GM19240 (cell line): ENCODE measurements around the gene TTLL9.
"Not testable (repeated sequence)": the region's sequence is repeated elsewhere in the genome, so short reads cannot be mapped to it uniquely, and the experiment has no call there.

Source experiments
- DNase-seq: peaks from one replicate; pipeline ENCODE4 v3.0.0; 2011; ENCODE audit warnings: low spot score; ENCODE audit not compliant: insufficient read length

Gene TTLL9, protein sequence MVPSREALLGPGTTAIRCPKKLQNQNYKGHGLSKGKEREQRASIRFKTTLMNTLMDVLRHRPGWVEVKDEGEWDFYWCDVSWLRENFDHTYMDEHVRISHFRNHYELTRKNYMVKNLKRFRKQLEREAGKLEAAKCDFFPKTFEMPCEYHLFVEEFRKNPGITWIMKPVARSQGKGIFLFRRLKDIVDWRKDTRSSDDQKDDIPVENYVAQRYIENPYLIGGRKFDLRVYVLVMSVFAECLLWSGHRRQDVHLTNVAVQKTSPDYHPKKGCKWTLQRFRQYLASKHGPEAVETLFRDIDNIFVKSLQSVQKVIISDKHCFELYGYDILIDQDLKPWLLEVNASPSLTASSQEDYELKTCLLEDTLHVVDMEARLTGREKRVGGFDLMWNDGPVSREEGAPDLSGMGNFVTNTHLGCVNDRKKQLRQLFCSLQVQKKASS

DNA sequence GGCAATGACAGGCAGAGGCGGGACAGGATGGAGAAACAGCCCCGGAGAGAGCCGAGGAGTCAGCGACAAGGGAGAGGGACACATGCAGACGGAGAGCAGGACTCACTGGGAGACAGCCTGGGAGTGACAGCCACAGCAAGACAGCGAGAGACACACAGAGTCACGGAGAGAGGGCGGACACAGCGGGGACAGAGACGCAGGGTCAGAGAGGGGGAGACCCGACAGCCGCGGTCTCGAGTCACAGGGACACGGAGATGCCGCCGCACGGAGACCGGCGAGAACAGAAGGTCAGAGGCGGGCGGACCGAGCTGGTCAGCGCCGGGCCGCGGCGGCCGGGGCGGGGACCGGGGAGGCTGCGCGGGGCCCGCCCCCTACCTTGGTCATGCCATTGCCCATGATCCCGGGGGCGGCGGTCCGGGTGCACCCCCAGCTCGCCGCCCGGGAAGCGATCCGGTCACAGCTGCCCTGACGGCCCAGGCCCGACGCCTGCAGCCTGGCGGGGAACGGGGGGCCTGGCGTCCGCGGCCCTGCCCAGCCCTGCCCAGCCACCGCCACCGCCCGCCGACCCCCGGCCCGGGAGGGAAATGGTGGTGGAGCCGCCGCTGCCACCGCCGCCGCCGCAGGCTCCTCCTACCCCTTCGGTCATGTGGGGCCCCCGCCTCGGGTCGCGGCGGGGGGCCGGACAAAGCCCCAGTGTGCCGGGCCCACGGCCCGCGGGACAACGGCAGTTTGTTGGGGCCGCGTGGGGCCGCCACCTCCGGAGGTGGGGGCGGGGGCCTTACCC lies at the start of gene TTLL9, which contains the start of gene DUSP15:
Gene TTLL9 (plus strand): TSS at position 693 of the 784 bp plus-strand sequence. CDS start 493 bp downstream, outside the sequence.
Gene DUSP15 (minus strand): TSS at position 586 of the 784 bp plus-strand sequence. CDS start 190 bp downstream, at position 396.
- DNase-seq: no peak

DNA sequence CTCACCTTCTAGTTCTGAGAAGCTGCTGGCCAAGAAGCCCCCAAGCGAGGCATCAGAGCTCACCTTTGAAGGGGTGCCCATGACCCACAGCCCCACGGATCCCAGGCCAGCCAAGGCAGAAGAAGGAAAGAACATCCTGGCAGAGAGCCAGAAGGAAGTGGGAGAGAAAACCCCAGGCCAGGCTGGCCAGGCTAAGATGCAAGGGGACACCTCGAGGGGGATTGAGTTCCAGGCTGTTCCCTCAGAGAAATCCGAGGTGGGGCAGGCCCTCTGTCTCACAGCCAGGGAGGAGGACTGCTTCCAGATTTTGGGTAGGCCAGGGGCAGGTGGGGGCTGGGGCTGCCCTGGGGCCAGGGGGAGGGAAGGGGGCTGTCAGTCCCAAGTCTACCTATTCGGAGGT lies 49.0 kb upstream of the TTLL9 start:
- DNase-seq: no peak

DNA sequence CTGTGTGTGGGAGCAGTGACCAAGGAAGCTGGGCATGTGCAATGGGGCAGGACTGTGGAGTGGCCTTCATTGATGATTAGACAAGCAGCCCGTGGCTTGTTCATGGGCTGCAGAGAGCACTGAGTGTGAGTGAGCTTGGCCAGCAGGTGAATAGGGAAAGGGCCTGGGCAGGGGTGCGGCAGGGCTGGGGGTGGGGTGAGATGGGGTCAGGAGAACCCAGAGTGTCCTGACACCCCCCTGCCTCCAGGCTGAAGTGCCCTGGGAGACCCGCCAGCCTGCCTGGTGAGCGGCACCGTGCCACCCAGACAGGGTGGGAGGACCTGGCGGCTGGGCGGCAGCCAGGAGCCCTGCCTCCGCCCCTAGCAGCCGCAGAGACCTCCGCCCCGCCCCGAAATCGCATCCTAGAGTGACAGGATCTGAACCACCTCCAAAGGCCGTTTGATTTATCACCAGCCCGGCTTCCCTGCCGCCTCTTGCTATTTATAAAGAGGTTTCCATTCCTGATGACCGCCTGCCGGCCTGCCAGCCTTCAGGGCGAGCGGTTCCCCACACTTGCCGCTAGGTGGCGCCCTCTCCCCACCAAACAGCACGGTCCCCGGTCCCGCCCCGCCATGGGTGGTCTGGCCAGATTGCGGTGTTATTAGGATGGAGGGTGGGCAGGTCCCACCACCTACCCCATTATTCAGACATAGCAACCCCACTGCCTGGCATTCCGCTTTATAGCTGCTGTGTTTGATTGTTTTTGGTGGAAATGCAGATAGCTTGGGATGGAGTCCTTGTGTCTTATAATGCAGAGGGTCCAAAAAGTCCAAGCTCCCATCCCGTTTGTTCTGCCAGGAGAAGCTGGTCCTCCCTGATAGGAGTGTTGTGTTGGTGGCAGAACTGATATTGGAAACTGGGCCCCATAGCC lies 47.8 kb upstream of the TTLL9 start:
- peak; percentile 86 for DNase-seq

DNA sequence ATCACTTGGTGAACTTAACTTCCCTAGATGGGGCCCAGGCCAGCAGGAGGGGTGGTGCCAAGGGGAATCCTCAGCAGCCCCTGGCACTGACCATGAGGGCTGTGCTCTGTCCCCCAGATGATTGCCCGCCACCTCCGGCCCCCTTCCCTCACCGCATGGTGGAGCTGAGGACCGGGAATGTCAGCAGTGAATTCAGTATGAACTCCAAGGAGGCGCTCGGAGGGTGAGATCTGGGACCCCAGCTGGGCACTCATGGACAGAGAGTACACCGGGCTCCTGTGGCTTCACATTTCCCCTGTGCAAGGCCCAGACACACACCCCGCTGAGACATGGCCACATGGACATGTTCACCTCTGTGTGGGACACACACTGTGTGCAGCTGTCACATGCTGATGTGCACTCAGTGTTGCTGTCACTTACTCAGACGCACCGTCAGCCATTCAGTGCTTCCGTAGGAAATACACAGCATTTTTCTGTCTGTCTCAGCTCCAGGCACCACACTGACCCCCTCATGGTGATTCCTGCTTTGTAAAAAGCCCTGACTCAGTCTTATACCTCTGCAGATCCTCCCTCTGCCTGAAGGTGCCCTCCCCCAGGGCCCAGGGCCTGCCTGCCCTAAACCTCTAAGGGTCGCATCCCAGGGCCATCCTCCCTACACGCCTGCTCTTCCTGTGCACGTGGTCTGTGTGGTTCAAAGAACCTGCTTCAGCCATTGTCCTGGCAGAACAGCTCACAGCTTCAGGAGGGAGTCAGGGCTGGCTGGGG lies 46.9 kb upstream of the TTLL9 start:
- no peak for DNase-seq

DNA sequence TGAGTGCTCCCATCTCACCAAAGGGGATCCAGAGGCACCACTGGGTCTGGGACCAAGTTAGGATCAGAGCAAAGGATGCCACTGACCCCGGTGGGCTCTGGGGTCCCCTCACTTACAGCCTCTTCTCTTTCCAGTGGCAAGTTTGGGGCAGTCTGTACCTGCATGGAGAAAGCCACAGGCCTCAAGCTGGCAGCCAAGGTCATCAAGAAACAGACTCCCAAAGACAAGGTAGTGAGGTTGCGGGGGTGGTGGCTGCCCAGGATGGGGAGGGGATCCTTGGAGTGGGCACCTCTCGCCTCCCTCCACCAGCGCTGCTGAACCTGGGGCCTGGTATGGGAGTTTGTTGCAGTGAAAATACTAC lies 46.3 kb upstream of the TTLL9 start:
- no peak for DNase-seq

DNA sequence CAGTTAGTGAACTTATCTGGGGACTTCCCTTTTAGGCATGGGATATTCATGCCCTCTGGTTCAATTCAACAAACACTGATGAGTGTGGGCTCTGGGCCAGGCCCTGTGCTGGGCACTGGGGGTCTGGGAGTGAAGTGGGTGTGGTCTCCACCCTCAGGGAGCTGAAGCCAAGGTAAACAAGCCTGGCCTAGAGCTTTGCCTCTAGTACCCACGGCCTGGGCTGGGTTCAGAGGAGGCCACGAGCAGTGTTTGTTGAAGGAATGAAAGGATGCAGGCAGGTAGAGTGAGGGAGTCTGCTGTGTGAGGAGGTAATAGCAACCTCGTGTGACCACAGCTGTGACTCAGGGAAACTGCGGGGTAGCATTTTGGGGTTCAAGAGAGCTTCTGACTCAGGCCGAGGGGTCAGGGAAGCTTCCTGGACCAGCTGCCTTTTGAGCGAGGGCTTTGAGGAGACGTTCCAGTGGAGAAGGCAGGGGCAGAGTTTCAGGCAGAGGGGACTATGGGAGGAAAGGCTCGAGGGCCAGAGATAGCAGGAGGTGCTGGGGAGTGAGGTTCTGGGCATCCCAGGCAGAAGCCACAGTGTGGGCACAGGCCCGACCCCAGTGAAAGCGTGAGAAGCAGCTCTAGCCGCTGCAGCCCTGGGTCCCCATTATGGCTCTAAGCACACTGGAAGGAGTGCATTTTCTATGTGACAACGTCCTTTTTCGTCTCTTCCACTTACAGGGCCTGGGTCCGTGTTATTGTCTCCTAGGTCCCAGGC lies 45.7 kb upstream of the TTLL9 start:
- no peak for DNase-seq

DNA sequence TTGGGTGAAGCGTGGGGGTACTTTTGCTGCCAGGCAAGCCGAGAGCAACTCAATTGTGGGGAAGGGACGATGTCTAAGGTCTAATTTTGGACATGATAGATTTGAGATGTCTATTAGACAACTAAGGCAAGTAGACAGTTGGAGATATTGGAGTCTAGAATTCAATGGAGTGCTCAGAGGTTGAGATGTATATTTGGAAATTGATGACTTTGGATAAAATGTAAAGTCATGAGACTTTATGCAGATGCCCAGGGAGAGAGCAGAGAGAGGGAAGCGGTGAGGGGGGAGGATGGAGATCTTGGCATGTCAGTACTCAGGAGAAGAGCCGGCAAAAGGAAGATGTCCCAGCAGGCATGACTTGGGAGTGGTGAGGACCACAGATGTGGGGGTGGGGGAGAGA lies 44.4 kb upstream of the TTLL9 start:
- DNase-seq: no peak

DNA sequence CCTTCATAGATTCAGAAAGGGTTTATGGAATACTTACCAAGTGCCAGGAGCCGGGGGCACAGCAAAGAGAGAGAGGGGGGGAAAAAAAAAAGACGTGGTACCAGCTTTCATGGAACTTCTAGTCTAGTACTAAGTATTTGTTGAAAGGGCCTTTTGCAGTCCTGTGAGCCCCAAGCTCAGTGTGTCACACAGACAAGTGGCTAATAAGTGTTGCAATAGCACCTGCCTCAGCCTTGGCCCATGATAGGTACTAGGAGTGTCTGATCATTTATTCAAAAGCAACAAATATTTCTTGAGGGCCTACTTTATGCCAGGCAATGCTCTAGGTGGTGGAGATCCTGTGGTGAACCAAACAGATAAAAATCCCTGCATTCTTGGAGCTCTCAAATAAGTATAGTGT lies 43.4 kb upstream of the TTLL9 start:
- DNase-seq: no peak

DNA sequence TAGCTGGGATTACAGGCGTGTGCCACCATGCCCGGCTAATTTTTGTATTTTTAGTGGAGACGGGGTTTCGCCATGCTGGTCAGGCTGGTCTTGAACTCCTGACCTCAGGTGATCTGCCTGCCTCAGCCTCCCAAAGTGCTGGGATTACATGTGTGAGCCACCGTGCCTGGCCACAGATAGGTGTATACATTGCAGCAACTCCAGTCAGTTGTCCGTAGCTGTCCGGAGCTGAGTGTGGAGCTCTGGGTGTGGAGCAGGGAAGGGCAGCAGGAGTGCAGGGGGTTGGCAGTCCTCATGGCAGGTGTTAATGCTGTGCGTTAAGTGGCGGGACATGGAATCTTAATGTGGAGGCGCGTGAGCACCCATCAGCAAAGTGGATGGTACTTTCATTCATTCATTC lies 42.4 kb upstream of the TTLL9 start:
- not testable (repeated sequence) for DNase-seq

DNA sequence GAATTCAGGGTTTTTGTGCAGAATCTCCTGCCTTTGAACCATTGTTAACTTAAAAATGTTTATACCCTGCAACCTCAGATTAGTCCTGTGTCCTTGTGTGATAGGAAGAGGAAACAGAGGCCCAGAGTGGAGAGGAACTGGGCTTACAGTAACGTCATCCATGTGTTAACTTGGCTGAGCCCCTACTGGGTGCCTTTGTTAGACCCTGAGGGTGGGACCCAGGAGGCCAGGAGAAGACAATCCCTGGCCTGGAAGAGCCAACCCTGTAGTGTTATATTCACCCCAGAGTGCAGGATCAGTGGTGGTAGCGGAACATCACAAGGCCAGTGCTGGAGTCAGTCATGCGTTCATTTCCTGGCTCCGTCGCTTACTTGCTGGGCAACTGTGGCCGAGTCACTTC lies 40.7 kb upstream of the TTLL9 start:
- DNase-seq: no peak

DNA sequence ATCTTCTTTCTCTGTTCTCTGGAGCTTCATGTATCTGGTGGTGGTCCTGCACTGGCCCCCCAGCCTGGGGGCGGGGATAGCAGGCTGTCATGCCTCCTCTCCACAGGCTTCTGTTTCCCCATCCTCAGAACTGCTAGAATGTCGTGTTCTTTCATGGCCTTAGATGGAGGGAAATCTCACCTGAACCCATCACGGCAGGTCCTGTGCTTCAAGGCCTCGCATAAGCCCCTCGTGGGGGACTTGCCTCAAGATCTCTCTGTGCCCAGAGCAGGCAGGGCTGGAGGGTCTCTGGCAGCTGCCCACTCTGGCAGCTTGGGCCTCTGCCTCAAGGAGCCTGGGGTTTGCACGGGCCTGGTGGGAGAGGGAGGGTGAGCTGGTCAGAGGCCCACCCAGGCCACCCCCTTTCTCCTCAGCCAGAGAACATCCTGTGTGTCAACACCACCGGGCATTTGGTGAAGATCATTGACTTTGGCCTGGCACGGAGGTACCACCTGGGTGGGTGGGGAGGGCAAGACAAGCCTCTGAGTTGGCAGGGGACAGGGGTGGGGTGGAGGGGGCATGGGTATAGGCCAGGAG lies 39.9 kb upstream of the TTLL9 start:
- no peak for DNase-seq

DNA sequence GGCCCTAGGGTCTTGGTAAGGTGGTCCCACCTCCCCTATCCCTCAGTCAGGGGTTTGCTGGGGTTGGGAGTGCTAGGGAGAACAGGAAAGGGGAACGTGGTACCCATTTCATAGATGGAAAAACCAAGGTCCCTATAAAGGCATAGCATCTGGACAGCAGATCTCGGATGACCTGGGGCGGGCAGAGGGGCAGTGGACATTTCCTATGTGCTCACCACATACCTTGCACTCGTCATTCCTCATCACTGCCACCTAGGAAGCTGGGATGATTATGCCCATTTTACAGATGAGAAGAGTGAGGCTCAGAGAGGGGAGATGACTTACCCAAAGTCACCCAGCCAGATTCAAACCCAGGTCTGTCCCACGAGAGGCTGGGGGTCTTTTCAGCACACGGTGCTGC lies 39.2 kb upstream of the TTLL9 start:
- DNase-seq: no peak

DNA sequence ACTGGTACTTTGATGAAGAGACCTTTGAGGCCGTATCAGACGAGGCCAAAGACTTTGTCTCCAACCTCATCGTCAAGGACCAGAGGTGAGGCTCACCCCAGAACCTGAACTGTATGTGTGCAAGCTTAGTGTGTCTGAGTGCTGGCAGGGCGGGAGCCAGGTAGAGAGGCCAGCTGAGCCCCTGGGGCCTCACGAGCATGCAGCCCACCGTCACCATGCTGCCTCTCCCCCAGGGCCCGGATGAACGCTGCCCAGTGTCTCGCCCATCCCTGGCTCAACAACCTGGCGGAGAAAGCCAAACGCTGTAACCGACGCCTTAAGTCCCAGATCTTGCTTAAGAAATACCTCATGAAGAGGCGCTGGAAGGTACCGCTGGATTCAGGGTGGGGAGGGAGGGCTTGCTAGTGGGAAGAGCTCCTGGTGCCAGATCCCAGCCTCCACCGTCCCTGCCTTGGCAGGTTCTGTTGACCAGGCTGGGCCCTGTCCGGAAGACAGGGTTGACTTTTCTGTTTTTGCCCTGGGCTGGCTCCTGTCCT lies 38.6 kb upstream of the TTLL9 start:
- no peak for DNase-seq

DNA sequence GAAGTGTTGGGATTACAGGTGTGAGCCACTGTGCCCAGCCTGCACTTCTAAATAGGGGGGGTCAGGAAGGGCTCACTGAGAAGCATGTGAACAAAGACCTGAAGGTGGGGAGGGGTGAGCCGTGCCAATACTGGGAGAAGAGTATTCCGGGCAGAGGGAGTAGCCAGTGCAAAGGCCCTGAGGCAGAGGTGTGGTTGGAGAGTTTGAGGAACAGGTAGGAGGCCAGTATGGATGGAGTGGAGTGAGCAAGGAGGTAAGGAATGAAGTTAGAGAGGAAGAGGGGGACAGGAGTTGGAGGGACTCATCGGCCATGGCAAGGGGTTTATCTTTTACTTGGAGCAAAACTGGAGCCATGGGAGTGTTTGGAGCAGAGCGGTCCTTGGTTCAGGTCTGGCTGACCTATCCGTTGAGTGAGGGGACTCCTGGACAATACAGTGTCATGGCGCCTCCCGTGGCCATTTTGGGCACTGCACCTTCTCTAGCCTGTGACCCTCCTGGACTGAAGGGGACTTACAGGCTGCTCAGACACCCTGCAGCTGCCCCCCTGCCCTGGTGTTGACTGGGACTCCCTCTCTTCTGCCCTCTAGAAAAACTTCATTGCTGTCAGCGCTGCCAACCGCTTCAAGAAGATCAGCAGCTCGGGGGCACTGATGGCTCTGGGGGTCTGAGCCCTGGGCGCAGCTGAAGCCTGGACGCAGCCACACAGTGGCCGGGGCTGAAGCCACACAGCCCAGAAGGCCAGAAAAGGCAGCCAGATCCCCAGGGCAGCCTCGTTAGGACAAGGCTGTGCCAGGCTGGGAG lies 37.1 kb upstream of the TTLL9 start:
- DNase-seq: peak; percentile 69

DNA sequence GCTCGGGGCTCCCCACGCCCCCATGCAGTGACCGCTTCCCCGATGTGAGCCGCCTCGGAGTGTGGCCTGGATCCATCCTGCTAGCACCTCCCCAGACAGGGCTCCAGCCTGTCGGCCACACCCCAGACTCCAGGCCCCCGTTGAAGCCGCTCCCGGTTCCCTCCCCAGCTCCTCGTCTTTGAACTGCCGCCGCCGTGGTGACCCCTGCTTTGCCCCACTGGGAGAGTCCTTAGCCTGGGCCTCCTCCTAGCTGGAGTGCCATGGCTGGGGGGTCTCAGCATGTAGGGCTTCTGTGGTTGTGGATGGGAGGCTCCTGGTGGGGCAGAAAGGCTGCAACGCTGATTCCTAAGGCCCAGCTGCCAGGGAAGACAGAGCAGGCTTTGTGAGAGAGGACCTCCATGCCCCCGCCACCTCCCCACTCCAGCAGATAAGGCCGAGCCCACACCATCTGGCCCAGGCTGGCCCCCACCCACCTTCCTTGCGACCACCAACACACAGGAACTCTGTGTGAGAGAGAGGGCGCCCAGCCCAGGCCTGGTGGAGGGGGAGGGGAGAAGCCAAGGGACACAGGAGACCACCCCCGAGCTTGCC lies 36.4 kb upstream of the TTLL9 start:
- no peak for DNase-seq

DNA sequence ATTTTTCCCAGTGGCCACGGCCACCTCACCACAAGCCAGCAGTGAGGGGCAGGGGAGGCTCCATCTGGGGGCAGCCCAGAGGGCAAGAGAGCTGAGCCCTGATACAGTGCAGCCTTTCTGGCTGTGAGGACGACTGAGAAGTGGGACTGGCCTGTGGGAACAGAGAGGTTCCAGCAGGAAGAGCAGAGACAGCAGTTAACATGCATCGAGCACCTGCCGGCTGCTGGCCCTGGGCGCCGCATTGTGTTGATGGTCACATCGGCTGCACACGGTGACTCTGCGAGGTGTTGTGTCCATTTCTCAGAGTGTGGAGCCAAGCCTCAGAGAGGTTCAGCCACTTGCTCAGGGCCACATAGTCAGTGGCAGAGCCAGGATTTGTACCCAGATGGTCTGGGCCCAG lies 34.9 kb upstream of the TTLL9 start:
- no peak for DNase-seq

DNA sequence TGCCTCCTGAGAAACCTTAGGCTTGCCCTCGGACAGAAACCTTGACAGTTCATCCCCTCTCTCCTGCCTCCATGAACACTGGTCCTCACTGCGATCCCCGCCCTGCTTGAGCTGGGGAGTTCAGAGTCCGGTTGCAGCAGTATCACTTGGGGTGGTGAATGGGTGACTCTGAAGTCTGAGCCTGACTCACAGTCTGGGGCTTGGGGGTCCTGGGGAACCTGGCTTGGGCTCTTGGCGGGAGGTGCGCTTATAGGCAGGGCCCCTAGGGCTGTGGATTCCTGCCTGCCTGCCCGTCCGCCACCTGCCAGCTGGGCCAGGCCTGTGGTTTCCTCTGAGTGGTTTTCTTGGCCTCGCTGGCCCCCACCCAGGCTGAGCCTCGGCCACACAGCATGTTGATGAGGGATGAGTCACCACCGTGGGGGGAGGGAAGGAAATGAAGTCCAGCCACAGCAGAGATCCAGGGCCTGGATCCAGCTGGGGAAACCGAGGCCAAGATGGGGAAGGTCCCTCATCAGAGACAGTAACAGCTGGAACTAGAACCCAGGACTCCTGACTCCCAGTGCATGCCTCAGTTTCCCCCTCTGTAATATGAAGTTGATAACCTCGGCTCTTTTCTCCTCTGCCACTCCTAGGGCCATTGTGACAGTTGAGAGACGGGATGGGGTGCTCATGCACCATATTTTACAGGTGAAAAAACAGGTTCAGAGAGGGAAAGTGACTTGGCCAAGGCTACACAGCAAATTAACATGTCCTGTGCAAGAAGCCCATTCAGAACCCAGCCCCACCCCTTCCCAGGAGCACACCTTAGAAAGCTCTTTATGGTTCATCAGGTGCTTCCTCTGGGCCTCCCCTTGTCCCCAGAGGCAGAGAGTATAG lies 34.2 kb upstream of the TTLL9 start:
- peak; percentile 50 for DNase-seq
